BE2C (cell line): Measurements from ENCODE around the gene PRXL2C.
"Not testable (repeated sequence)": the region's sequence is repeated elsewhere in the genome, so short reads cannot be mapped to it uniquely, and the experiment has no call there.

ENCODE experiments used
- DNase-seq: peaks from one replicate; pipeline ENCODE4 v3.0.0-alpha.2; 2020
- H3K27me3 ChIP-seq: fragments of 250-450 bp; sonication (Bioruptor Pico); 2 replicates; pipeline ENCODE4 v1.5.1; 2020; ENCODE audit warnings: mild to moderate bottlenecking
- H3K36me3 ChIP-seq: fragments of 250-450 bp; sonication (Bioruptor Pico); 2 replicates; pipeline ENCODE4 v1.5.1; 2020; ENCODE audit warnings: mild to moderate bottlenecking
- H3K4me1 ChIP-seq: fragments of 250-450 bp; sonication (Bioruptor Pico); 2 replicates; pipeline ENCODE4 v1.5.1; 2020
- H3K4me3 ChIP-seq: 2 replicates; pipeline ENCODE4 v1.5.1; 2011; ENCODE audit warnings: low read depth, low read length
- H3K9me3 ChIP-seq: fragments of 250-450 bp; sonication (Bioruptor Pico); 2 replicates; pipeline ENCODE4 v1.5.1; 2020
- CTCF ChIP-seq: IDR thresholded peaks from 2 replicates; pipeline ENCODE4 v1.5.1; 2012; ENCODE audit warnings: mild to moderate bottlenecking, low read depth, low read length

PRXL2C gene

GRCh38 chr9:96680812-96681499, 25.8 kb upstream of the PRXL2C start:
- Histone ChIP-seq H3K9me3 (no peaks in the 10 kb centered on the region), H3K27me3 (no peaks in the 10 kb centered on the region), H3K4me3 (no peak overlapping the region), H3K36me3 (no peaks in the 10 kb centered on the region), H3K4me1 (no peaks in the 10 kb centered on the region)
- no peak for DNase-seq
- TF ChIP-seq CTCF: no peak

- no peak overlapping the region for H3K4me3 ChIP-seq
- TF ChIP-seq CTCF: no peak
- H3K9me3 ChIP-seq: no peaks in the 10 kb centered on the region; the same call in 1 of the 2 replicates
- no peaks in the 10 kb centered on the region for H3K36me3 ChIP-seq
- no peak for DNase-seq
- H3K4me1 ChIP-seq: no peaks in the 10 kb centered on the region
- no peaks in the 10 kb centered on the region for H3K27me3 ChIP-seq
Measured at GRCh38 chr9:96674906-96675538, 19.9 kb upstream of the PRXL2C start.

GRCh38 chr9:96673786-96674185, 18.7 kb upstream of the PRXL2C start:
- H3K4me1 ChIP-seq, H3K9me3 ChIP-seq, H3K36me3 ChIP-seq, DNase-seq, H3K4me3 ChIP-seq, H3K27me3 ChIP-seq: not testable (repeated sequence)

DNA sequence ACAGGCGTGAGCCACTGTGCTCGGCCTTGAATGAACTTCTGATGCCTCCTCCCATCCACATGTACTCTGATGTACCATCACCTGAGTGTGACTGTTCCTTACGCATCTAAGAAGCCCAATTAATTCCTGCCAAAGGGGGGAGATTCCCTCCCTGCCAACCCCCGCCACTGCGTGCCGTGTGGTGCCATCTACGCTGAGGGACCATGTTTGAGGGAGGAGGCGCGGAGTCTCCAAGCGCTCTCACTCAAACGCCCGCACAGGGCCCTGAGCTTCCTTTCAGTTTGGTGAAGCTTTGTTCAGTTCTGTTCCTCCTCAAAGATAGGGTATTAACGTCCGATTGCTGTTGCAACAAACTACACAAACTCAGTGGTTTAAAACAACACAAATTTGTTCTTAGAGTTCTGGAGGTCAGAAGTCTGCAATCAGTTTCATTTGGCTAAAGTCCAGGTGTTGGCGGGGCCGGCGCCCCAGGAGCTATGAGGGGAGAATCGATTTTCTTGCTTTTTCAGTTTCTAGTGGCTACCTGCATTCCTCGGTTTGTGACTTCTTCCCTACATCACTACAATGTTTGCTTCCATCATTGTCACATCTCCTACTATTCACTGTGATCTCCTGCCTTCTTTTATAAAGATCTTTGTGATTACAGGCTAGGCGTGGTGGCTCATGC, 13.9 kb upstream of the PRXL2C start:
- H3K4me1 ChIP-seq: no peaks in the 10 kb centered on the region
- DNase-seq: no peak
- no peaks in the 10 kb centered on the region for H3K27me3 ChIP-seq
- no peaks in the 10 kb centered on the region for H3K36me3 ChIP-seq
- no peak overlapping the region for H3K4me3 ChIP-seq
- no peak for TF ChIP-seq CTCF
- no peaks in the 10 kb centered on the region; the same call in 1 of the 2 replicates for H3K9me3 ChIP-seq

GRCh38 chr9:96667363-96667728, 12.2 kb upstream of the PRXL2C start:
- H3K36me3 ChIP-seq: no peaks in the 10 kb centered on the region

More at GRCh38 chr9:96667363-96667728, 12.2 kb upstream of the PRXL2C start:
- Histone ChIP-seq H3K4me3 (no peak overlapping the region), H3K27me3 (no peaks in the 10 kb centered on the region), H3K9me3 (no peaks in the 10 kb centered on the region), H3K4me1 (no peaks in the 10 kb centered on the region)
- no peak for TF ChIP-seq CTCF
- DNase-seq: no peak
